ENCODE data around the gene CAMTA1.
"Not testable (repeated sequence)": the region's sequence is repeated elsewhere in the genome, so short reads cannot be mapped to it uniquely, and the experiment has no call there.

Gene CAMTA1

GRCh38 chr1:6911021-6911941 lies 126.0 kb downstream of the CAMTA1 start:
- no peak for ATAC-seq

GRCh38 chr1:6911974-6912373 lies 126.7 kb downstream of the CAMTA1 start:
- no peak for ATAC-seq

- no peak for ATAC-seq
Measured at GRCh38 chr1:6912518-6912917, 127.3 kb downstream of the CAMTA1 start.

GRCh38 chr1:6913086-6913485 lies 127.8 kb downstream of the CAMTA1 start:
- no peak for ATAC-seq

- no peak for ATAC-seq
Measured at GRCh38 chr1:6914706-6915105, 129.5 kb downstream of the CAMTA1 start.

- ATAC-seq, result no peak
Measured at GRCh38 chr1:6915999-6916565, 130.8 kb downstream of the CAMTA1 start.

GRCh38 chr1:6917067-6917466 lies 131.8 kb downstream of the CAMTA1 start:
- ATAC-seq, result no peak

- ATAC-seq, result no peak
Measured at GRCh38 chr1:6918186-6918924, 133.1 kb downstream of the CAMTA1 start.

GRCh38 chr1:6918925-6919511 lies 133.8 kb downstream of the CAMTA1 start:
- ATAC-seq, result no peak

- not testable (repeated sequence) for ATAC-seq
Measured at GRCh38 chr1:6921506-6921905, 136.3 kb downstream of the CAMTA1 start.

- ATAC-seq, result no peak
Measured at GRCh38 chr1:6922096-6922931, 137.1 kb downstream of the CAMTA1 start.

- no peak for ATAC-seq
Measured at GRCh38 chr1:6923012-6923411, 137.8 kb downstream of the CAMTA1 start.

- ATAC-seq, result no peak
Measured at GRCh38 chr1:6923416-6923815, 138.2 kb downstream of the CAMTA1 start.

GRCh38 chr1:6923955-6924881 lies 139.0 kb downstream of the CAMTA1 start:
- no peak for ATAC-seq

GRCh38 chr1:6924891-6925290 lies 139.6 kb downstream of the CAMTA1 start:
- no peak for ATAC-seq

GRCh38 chr1:6927626-6928025 lies 142.4 kb downstream of the CAMTA1 start:
- no peak for ATAC-seq

- no peak for ATAC-seq
Measured at GRCh38 chr1:6928106-6928885, 143.0 kb downstream of the CAMTA1 start.

- no peak for ATAC-seq
Measured at GRCh38 chr1:6930732-6931300, 145.6 kb downstream of the CAMTA1 start.

GRCh38 chr1:6935361-6935883 lies 150.2 kb downstream of the CAMTA1 start:
- ATAC-seq, result no peak

Measured in activated CD4-positive, CD25-positive, alpha-beta regulatory T cell treated with anti-CD3 and anti-CD28 coated beads, Interleukin-2, amount 50 U/mL, for 24 hours (primary cell).